Upper lobe of left lung (tissue), 4 donors: Measurements from ENCODE around the gene USP2.

ENCODE experiments used
- EP300 ChIP-seq, 4 donors: sonication (generic); formaldehyde crosslinking; IDR thresholded peaks; one replicate each; pipeline ENCODE4 v1.5.1; 2017; ENCODE audit warnings: antibody characterized with exemption in 4 of 4, control low read depth in 2 of 4
- POLR2A ChIP-seq, 4 donors: fragments of 450-650 bp; IDR thresholded peaks; one replicate each; pipeline ENCODE4 v1.5.1; 2016 to 2017; ENCODE audit warnings: antibody characterized with exemption in 4 of 4, mild to moderate bottlenecking in 2 of 4
- TF ChIP-seq, protein P1 (sequence below), 6 experiments: fragments of 450-650 bp in 4 of 6; fragments of 200-600 bp in 2 of 6; sonication (generic) in 2 of 6; IDR thresholded peaks; one replicate each; pipeline ENCODE4 v1.5.1; 2016 to 2019; ENCODE audit warnings: antibody characterized with exemption in 6 of 6

- TF ChIP-seq EP300 (IDR thresholded peaks at IDR 0.05): no peak
- TF ChIP-seq, protein P1, sequence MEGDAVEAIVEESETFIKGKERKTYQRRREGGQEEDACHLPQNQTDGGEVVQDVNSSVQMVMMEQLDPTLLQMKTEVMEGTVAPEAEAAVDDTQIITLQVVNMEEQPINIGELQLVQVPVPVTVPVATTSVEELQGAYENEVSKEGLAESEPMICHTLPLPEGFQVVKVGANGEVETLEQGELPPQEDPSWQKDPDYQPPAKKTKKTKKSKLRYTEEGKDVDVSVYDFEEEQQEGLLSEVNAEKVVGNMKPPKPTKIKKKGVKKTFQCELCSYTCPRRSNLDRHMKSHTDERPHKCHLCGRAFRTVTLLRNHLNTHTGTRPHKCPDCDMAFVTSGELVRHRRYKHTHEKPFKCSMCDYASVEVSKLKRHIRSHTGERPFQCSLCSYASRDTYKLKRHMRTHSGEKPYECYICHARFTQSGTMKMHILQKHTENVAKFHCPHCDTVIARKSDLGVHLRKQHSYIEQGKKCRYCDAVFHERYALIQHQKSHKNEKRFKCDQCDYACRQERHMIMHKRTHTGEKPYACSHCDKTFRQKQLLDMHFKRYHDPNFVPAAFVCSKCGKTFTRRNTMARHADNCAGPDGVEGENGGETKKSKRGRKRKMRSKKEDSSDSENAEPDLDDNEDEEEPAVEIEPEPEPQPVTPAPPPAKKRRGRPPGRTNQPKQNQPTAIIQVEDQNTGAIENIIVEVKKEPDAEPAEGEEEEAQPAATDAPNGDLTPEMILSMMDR (IDR thresholded peaks at IDR 0.05): no peak
- TF ChIP-seq POLR2A (IDR thresholded peaks at IDR 0.05): no peak
These were observed 37.8 kb upstream of the USP2 start for GRCh38 chr11:119419246-119419645.
